Left renal cortex interstitium (tissue), 4 donors: ENCODE results near the gene PAPPA2. TPM values are rescaled to one million over a fixed set of nuclear protein-coding genes. Genes with fewer than 3 reads are reported as not detected.
A peak's percentile ranks its signal among the peaks of the same experiment; 100 is the strongest.
"Not testable (repeated sequence)": the region's sequence is repeated elsewhere in the genome, so short reads cannot be mapped to it uniquely, and the experiment has no call there.

Experiments
- DNase-seq, 4 donors: peaks; one replicate each; pipeline ENCODE4 v3.0.0-alpha.2; 2013; ENCODE audit warnings: low read depth in 4 of 4, low spot score in 2 of 4, missing footprints in 1 of 4
- polyA plus RNA-seq, 4 donors: library from polyadenylated mRNA; unstranded; fragments of 120-200 nt; gene quantifications; one replicate each; pipeline ENCODE4 v1.2.1, GENCODE V29; 2013; ENCODE audit not compliant: insufficient read length in 4 of 4

PAPPA2 gene
- polyA plus RNA-seq, 4 donors, result 50.3 to 64.4 (median 54.6) TPM

DNA sequence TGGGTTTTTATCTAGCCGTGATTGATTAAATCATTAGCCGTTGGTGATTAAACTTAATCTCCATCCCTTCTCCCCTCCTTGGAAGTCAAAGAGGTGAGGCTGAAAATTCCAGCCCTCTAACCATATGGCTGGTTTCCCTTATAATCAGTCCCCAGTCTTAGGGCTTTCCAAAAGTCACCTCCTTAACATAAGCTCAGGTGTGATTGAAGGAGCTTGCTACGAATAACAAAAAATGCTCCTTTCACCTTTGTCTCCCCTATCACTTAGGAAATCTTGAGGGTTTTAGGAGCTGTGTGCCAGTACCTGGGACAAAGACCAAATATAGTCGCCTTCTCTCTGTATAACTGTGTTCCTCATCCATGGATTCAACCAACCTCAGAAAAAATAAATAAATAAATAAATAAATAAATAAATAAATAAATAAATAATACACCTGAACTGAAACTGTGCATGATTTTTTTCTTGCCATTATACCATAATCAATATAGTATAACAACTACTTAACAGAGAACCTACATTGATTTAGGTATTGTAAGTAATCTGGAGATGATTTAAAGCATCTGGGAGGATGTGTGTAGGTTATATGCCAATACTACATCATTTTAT lies 82.2 kb downstream of the PAPPA2 start:
- no peak for DNase-seq

- DNase-seq, result no peak
These were observed 83.8 kb downstream of the PAPPA2 start for GRCh38 chr1:176546825-176547224.

- no peak for DNase-seq
These were observed 88.2 kb downstream of the PAPPA2 start for GRCh38 chr1:176551146-176551545.

DNA sequence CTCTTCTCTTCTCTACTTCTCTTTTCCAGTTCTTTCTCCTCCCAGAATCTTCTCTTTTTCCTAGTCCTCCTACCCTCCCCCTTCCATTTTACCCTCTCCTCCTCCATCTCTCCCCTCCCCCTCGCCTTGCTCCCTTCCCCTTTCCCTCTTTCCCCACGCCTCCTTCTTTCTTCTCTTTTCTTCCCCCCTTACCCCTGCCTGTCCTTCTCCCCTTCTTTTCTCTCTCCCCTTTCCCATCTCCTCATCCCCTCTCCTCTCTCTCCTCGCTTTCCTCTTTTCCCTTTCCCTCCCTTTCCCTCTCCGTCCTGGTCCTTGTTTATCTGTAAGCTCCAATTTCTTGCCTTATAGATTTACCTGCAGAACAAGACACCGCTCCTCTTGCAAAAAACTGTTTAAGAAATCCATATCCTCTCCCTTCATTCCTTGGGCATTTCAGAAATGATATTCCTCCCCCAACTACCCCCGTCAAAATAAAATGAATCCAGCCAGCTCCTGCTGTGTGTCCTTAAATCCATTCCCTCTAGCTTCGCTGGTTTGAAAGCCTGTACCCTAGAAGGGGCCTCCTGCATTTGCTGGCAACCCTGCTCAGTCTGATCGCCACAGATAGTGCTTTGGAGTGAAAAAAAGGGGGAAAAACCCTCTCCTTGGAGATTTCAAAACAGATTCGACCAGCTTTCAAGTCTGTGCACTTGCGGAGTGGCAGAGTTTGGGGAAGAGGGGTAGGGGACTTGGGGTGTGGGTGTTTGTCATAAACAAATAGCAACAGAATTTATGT lies 89.4 kb downstream of the PAPPA2 start:
- no peak for DNase-seq

GRCh38 chr1:176552999-176553398 lies 90.0 kb downstream of the PAPPA2 start:
- no peak for DNase-seq

GRCh38 chr1:176556288-176556687 lies 93.3 kb downstream of the PAPPA2 start:
- no peak for DNase-seq

DNA sequence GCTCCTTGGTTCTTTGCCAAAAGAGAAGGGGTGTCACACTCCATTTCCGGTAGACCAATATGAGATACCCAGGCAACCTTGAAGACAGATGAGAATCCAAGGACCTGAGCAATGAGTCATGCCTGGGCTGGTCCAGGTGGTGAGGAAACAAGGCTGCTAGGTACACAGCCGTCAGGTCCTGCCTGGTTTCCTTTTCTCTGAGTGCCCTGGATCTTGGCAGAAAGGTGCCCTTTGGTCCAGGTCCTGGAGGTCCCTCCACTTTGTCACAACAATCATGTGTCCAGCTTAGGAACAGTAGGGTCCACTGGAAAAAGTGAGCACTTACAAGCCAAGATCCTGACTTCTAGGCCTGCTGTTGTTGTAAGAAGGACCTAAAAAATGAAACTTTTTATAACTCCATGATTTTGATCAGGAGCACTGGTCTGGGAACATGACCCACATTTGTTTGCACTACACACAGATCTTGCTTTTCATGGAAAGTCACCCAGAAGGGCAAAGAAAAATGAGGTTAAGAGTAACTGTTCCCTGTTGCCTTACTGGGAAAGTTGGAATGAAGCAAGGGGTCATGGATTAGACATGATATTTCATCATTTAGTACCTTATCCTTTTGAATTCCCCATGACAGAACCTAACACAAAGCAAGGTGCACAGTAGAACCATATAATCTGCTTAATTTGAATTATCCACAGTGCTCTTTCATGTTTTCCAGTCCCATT lies 94.7 kb downstream of the PAPPA2 start:
- no peak for DNase-seq

DNA sequence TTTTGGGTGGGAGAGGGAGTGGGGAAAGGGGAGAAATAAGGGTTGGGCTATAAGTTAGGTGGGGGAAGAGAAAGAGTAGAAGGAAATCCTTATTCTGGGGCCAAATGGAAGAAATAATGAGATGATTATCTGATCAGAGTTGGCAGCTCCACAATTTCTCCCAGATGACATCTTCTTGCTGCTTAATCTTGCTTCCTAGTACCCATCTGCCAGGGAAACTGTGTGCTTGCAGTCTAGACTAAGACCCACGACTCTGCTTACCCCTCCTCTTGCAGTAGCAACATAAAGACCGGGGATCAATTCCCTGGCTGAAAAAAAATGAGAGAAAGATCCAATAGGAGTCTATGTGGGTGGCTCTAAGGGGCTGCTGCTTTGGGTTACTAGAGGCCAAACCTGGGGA lies 95.6 kb downstream of the PAPPA2 start:
- no peak for DNase-seq

- DNase-seq, result no peak
These were observed 96.5 kb downstream of the PAPPA2 start for GRCh38 chr1:176559474-176559873.

DNA sequence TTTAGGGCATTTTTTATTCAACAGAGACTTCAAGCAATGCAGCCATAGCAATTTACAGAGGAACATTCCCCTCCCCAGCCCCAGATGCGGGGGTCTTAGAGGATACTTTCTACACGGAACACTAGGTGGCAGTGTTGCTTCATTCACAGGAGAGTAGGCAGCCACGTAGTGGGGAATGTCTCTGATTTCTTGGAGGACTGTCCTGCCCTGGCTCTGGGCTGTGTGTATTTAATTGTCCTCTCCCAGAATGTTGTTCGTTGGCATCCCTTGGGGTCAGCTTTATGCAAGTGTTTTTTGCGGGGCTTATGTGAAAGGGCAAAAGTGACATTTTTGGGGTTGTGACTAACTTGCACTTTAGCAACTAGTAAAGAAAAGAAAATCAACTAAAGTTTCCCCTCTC lies 96.9 kb downstream of the PAPPA2 start:
- DNase-seq, result peak; percentile 58 to 81 (median 72)

GRCh38 chr1:176560681-176561080 lies 97.7 kb downstream of the PAPPA2 start:
- no peak for DNase-seq

DNA sequence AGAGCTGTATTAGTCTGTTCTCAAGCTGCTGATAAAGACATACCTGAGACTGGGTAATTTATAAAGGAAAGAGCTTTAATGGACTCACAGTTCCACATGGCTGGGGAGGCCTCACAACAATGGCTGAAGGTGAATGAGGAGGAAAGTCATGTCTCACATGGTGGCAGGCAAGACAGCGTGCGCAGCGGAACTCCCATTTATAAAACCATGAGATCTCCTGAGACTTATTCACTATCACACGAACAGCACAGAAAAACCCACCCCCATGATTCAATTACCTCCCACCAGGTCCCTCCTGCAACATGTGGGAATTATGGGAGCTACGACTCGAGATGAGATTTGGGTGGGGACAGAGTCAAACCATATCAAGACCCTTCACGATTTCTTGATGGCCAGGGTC lies 98.8 kb downstream of the PAPPA2 start:
- not testable (repeated sequence) for DNase-seq

DNA sequence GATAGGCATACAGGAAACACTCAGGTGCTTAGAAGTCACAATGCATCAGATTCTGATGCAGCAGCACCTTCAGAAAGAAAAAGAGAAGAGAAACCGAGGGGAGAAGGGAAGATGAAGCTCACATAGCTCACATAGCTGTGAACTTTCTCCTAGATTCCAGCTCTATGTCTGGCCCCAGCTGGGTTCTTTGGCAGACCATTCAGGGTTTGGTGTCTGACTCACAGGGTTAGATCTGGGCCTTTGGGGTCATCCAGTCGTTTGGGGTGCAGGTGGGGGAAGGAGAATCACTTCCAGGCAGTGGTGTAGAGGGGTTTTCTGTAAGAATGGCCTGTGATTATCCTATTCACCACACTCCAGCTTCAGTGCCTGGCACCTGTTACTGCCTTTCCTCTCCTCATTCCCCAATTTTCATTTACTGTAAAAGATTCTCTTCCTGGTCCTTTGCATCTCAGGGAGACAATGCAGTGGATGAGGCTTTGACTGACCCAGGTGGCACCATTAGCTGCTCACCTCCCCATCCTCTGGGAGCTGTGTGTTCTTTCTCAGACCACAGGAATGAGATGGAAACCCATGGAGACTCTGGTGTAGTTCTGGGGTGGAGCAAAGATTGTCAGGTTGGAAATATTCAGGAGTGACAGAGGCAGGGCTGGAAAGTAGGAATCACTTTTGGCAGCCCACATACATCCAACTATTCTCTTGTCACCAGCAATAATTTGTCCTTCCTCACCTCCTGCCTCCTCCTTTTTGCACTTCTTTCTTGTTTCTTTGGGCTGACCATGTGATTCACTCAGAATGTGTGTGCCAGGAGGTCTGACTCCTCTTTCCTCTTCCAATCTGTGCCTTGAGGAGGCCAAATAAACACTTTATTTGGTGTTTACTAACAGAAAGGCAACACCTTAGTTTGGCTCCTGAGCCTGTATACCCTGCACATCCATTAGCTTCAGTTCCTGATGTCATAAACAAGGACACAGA lies 103.3 kb downstream of the PAPPA2 start:
- DNase-seq, result no peak

GRCh38 chr1:176567190-176567794 lies 104.3 kb downstream of the PAPPA2 start:
- DNase-seq, result no peak

DNA sequence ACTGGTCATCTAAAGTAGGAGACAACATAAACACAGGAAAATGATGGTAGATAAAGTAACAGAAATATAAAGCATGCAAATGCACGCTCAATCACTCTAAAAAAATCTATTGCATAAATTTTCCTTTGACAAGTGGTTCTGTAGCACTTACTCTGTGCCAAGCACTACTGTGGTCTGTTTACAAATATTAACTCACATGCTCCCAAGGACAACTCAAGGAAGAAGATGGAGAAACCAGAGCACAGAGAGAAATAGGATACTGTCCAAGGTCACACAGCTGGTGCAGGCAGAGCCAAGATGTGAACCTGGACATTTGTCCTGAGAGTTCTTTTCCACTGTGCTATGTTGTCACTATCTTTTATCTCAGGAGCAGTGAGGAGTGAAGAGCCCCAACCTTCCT lies 105.2 kb downstream of the PAPPA2 start:
- no peak for DNase-seq

DNA sequence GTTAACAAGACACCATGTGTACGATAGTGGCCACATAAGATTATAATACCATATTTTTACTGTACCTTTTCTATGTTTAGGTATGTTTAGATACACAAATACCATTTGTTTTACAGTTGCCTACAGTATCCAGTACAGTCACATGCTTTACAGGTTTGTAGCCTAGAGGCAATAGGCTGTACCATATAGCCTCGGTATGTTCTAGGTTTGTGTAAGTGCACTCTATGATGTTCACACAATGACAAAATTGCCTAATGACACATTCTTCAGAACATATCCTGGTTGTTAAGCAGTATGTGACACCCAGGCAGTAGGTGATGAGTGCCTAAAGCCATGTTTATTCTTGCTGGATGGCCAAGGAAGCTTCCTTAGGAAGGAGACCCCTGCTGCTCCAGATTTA lies 111.8 kb downstream of the PAPPA2 start:
- DNase-seq, result no peak

DNA sequence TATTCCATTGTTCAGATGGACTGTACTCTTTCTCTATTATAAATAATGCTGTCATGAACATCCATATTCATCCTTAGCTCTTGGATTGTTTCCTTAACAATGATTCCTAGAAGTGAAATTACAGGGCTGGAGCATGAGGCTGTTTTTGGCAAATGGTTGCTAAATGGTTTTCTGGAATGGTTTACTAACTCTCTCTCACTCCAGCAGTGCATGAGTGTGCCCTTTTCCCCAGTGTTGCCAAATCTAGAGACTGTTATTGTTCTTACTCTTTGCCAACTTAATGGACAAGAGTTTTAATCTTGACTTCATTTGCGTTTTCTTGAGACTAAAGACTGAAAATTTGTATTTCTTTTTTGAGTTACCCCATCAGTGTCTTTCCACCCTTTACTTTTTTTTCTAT lies 113.0 kb downstream of the PAPPA2 start:
- DNase-seq, result no peak

GRCh38 chr1:176576670-176577069 lies 113.7 kb downstream of the PAPPA2 start:
- DNase-seq, result no peak

DNA sequence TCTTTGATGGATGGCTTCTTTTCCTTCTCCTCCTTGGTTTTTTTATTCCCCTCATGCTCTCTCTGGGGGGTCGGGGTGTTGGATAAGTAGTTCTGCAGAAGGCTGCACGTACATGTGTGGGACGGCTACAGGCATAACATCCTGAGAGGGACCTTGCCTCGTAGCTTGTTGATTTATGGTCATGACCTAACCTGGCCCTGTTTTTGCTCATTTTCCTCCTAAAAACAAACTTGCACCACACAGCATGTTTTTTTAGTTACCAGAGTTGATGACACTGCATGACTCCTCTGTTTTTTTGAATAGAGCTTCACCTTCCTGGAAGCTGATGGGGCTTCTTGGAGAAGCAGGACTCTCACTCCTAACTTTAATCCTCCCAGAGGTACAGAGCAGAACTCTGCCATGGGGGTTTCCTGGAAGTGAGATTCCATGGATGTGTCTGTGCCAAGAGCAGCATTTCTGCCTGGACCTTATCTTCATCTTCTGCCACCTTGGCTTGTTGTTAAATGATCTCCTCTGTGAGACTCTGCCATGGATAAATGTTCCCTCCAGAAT lies 114.7 kb downstream of the PAPPA2 start:
- DNase-seq, result no peak

GRCh38 chr1:176579087-176579486 lies 116.1 kb downstream of the PAPPA2 start:
- DNase-seq, result no peak
